ENCODE measurements around the gene TET3.

TET3 gene

GRCh38 chr2:73984203-73984921 lies at the start of gene TET3:
TET3 (plus strand) TSS chr2:73984910; CDS start chr2:73986404, 1,494 bp downstream.
- Histone ChIP-seq H3K36me3 (ENCODE audit: control insufficient read depth, insufficient read depth, low read length) (peaks cover 6% of the 10 kb centered on the region), H3K4me3 (replicated peaks; ENCODE audit: low read depth, low read length) (peak within 1 kb of the TSS; percentile 77), H3K27me3 (replicated peaks; ENCODE audit: control insufficient read depth, insufficient read depth, low read length) (no peaks in the 10 kb centered on the region)
- DNase-seq (ENCODE audit: extremely low read depth, insufficient read length): peak; percentile 82
- no peak for TF ChIP-seq CTCF (IDR thresholded peaks at IDR 0.05; ENCODE audit: insufficient read depth, low read length, poor library complexity, severe bottlenecking)

- Histone ChIP-seq H3K4me3 (replicated peaks; ENCODE audit: low read depth, low read length) (no peak overlapping the region), H3K36me3 (ENCODE audit: control insufficient read depth, insufficient read depth, low read length) (peaks cover 4% of the 10 kb centered on the region), H3K27me3 (replicated peaks; ENCODE audit: control insufficient read depth, insufficient read depth, low read length) (no peaks in the 10 kb centered on the region)
- no peak for TF ChIP-seq CTCF (IDR thresholded peaks at IDR 0.05; ENCODE audit: insufficient read depth, low read length, poor library complexity, severe bottlenecking)
- no peak for DNase-seq (ENCODE audit: extremely low read depth, insufficient read length)
These were observed 49.1 kb upstream of the TET3 start for GRCh38 chr2:73935641-73936040.

- no peak for TF ChIP-seq CTCF (IDR thresholded peaks at IDR 0.05; ENCODE audit: insufficient read depth, low read length, poor library complexity, severe bottlenecking)
- Histone ChIP-seq H3K36me3 (ENCODE audit: control insufficient read depth, insufficient read depth, low read length) (peaks cover 8% of the 10 kb centered on the region), H3K27me3 (replicated peaks; ENCODE audit: control insufficient read depth, insufficient read depth, low read length) (no peaks in the 10 kb centered on the region), H3K4me3 (replicated peaks; ENCODE audit: low read depth, low read length) (no peak overlapping the region)
- no peak for DNase-seq (ENCODE audit: extremely low read depth, insufficient read length)
These were observed 47.4 kb upstream of the TET3 start for GRCh38 chr2:73937103-73937885.

GRCh38 chr2:73937899-73938298 lies 46.8 kb upstream of the TET3 start:
- TF ChIP-seq CTCF (IDR thresholded peaks at IDR 0.05; ENCODE audit: insufficient read depth, low read length, poor library complexity, severe bottlenecking): no peak
- DNase-seq (ENCODE audit: extremely low read depth, insufficient read length): no peak
- H3K27me3 ChIP-seq (replicated peaks; ENCODE audit: control insufficient read depth, insufficient read depth, low read length): no peaks in the 10 kb centered on the region
- H3K4me3 ChIP-seq (replicated peaks; ENCODE audit: low read depth, low read length): no peak overlapping the region
- H3K36me3 ChIP-seq (ENCODE audit: control insufficient read depth, insufficient read depth, low read length): peaks cover 8% of the 10 kb centered on the region

- DNase-seq (ENCODE audit: extremely low read depth, insufficient read length): no peak
- Histone ChIP-seq H3K27me3 (replicated peaks; ENCODE audit: control insufficient read depth, insufficient read depth, low read length) (no peaks in the 10 kb centered on the region), H3K36me3 (ENCODE audit: control insufficient read depth, insufficient read depth, low read length) (peaks cover 12% of the 10 kb centered on the region), H3K4me3 (replicated peaks; ENCODE audit: low read depth, low read length) (no peak overlapping the region)
- no peak for TF ChIP-seq CTCF (IDR thresholded peaks at IDR 0.05; ENCODE audit: insufficient read depth, low read length, poor library complexity, severe bottlenecking)
These were observed 45.9 kb upstream of the TET3 start for GRCh38 chr2:73938718-73939352.

Data from GM06990 (cell line).